Fibroblast of lung (primary cell): ENCODE data around the gene LRRC3C.

ENCODE experiments used
- EZH2 ChIP-seq: IDR thresholded peaks from 2 replicates; pipeline ENCODE4 v1.5.1; 2012; ENCODE audit warnings: low read length, control low read depth, mild to moderate bottlenecking; ENCODE audit errors: missing control alignments
- TF ChIP-seq, protein P1 (sequence below), 2 donors: IDR thresholded peaks in 1 of 2; conservative IDR thresholded peaks in 1 of 2; 1 replicate in 1 of 2; 2 replicates in 1 of 2; pipeline ENCODE4 v1.5.1; 2011 to 2012; ENCODE audit warnings: low read length in 2 of 2, control low read depth in 1 of 2, inconsistent platforms in 1 of 2, low read depth in 1 of 2, mild to moderate bottlenecking in 1 of 2

DNA sequence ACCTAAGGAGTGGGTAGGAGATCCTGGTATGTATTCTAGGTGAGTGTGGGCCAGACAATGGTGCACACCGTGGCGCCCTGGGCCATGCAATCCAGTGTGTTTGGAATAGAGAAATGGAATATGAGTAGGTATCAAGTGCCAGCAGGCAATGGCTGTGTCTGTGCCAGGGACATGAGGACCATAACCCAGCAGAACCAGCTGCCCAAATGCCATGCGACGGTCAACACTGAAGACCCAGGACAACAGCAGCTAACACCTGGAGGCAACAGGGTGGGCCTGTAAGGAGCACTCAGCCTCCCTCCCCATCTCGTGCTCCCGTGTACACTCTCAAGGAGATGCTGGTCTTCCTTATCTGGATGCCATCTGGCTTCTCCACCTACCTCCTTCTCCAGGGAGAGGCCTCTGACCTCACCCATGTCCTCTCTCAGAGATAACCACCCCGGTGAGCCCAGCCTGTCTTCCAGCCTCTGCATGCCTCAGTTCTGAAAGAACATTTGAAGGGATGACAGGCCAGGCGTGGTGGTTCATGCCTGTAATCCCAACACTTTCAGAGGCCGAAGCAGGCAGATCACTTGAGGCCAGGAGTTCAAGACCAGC lies 8.3 kb upstream of the LRRC3C start:
- TF ChIP-seq, protein P1, sequence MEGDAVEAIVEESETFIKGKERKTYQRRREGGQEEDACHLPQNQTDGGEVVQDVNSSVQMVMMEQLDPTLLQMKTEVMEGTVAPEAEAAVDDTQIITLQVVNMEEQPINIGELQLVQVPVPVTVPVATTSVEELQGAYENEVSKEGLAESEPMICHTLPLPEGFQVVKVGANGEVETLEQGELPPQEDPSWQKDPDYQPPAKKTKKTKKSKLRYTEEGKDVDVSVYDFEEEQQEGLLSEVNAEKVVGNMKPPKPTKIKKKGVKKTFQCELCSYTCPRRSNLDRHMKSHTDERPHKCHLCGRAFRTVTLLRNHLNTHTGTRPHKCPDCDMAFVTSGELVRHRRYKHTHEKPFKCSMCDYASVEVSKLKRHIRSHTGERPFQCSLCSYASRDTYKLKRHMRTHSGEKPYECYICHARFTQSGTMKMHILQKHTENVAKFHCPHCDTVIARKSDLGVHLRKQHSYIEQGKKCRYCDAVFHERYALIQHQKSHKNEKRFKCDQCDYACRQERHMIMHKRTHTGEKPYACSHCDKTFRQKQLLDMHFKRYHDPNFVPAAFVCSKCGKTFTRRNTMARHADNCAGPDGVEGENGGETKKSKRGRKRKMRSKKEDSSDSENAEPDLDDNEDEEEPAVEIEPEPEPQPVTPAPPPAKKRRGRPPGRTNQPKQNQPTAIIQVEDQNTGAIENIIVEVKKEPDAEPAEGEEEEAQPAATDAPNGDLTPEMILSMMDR (conservative IDR thresholded peaks at IDR 0.05 in 1 of 2, IDR thresholded peaks at IDR 0.05 in 1 of 2; ENCODE audit: low read depth in 1 of 2, low read length in 2 of 2) = no peak
- no peak for TF ChIP-seq EZH2
